Rectal smooth muscle tissue (tissue), 1 donor: Measurements from ENCODE around the gene RNF2.

Source experiments
- H3K27ac ChIP-seq: one replicate; pipeline ENCODE4 v1.7.0; 2013; ENCODE audit warnings: low read depth, low read length, inconsistent platforms
- H3K27me3 ChIP-seq: one replicate; pipeline ENCODE4 v1.7.0; 2013; ENCODE audit warnings: low read length; ENCODE audit not compliant: control insufficient read depth, insufficient read depth
- H3K36me3 ChIP-seq: one replicate; pipeline ENCODE4 v1.7.0; 2013; ENCODE audit warnings: low read length; ENCODE audit not compliant: control insufficient read depth, insufficient read depth
- H3K4me1 ChIP-seq: one replicate; pipeline ENCODE4 v1.7.0; 2013; ENCODE audit warnings: low read length; ENCODE audit not compliant: control insufficient read depth, insufficient read depth
- H3K4me3 ChIP-seq: one replicate; pipeline ENCODE4 v1.7.0; 2013; ENCODE audit warnings: low read length
- H3K9ac ChIP-seq: one replicate; pipeline ENCODE4 v1.7.0; 2013; ENCODE audit warnings: low read length

Gene RNF2

DNA sequence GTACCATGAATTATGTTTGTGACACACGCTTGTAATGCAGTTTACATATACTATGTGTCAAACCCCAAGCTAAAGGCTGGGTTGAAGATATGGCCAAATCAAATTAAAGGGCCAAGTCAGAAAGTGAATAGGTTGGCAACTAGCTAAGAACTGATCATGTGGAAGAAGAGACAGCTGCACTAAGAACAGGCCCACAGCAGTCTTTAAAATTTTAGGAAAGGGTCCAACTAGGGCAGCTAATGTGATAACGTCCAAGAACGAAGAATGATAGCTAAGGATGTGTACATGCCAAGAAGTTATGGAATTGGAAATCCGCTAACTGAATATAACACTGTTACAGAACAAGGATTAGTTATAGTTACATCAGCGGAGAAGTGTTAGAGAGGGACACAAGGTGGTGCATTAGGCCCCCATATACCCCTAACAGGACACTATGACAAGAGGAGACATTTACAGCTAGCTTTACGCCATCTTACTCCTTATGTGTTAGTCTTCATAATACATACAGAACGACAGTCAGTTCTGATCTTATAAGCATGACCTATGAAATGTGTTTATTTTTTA, 6.5 kb upstream of the RNF2 start:
- Histone ChIP-seq H3K27ac (no peak overlapping the region), H3K4me3 (no peak overlapping the region), H3K9ac (no peak overlapping the region), H3K27me3 (no peaks in the 10 kb centered on the region), H3K4me1 (no peaks in the 10 kb centered on the region), H3K36me3 (no peaks in the 10 kb centered on the region)

DNA sequence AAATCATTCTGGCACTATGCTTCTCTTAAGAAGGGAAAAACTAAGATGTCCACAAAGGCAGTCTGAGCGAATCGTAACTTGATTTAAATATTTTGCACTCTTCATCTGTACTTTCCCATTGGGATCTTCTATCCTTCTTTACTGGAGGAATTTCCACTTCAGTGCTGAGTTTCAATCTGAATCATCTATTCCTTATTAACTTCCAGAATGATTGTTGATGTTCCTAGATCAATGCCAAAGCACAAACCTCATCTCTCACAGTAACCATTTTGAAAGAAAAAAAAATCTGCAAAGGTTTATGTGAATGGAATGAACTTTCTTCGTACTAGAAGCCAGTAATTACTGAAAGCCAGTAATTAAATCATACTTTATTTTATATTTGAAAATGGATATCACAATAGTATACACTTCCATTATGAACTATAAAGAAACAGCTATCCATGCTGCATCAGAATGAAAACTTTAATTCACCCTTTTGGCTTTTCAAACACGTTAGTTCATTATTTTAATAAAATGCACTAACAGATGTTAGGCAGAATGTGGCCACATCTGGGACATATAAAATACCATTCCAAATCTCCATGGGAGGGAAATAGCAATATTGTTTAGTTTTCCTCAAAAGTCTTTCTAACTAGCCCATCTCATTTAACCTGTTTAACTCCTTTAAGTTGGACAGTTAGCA, 5.5 kb upstream of the RNF2 start:
- Histone ChIP-seq H3K4me3 (no peak overlapping the region), H3K9ac (no peak overlapping the region), H3K36me3 (no peaks in the 10 kb centered on the region), H3K4me1 (no peaks in the 10 kb centered on the region), H3K27me3 (no peaks in the 10 kb centered on the region), H3K27ac (no peak overlapping the region)

DNA sequence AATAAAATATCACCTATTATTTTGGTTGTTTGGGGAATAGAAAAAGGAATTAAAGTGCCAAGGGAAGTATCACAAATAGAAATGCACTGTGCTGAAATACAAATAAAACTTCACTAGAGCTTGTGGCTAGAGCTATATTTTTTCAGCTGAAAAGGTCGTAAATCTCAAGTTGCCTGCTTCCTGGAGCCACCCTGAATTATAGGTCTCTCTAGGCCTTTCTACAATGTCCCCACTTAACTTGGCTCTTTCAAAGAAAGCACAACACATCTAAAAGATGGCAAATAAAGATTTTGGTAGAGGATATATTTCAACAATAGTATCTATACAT, 5.0 kb upstream of the RNF2 start:
- H3K27ac ChIP-seq, result no peak overlapping the region
- H3K4me1 ChIP-seq, result no peaks in the 10 kb centered on the region
- no peaks in the 10 kb centered on the region for H3K27me3 ChIP-seq
- no peak overlapping the region for H3K4me3 ChIP-seq
- H3K9ac ChIP-seq, result no peak overlapping the region
- no peaks in the 10 kb centered on the region for H3K36me3 ChIP-seq

DNA sequence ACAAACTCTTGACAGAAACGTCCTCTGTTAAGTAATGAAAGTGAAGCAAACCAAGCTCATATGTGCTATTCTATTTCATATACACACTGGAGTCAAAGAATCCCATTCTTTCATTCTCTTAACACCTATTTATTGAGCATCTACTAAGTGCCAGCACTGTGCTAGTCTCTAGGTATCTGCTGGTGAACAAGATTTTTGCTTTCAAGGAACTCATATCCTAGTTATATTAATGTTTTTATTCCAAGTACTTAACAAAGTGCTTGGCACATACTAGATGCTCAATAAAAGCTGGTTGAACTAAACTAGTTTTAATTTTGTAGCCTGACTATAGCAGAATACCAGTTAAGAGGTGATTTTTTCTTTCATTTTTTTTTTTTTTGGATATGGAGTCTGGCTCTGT, 3.6 kb upstream of the RNF2 start:
- no peaks in the 10 kb centered on the region for H3K27me3 ChIP-seq
- H3K36me3 ChIP-seq, result no peaks in the 10 kb centered on the region
- no peak overlapping the region for H3K9ac ChIP-seq
- no peak overlapping the region for H3K4me3 ChIP-seq
- no peak overlapping the region for H3K27ac ChIP-seq
- H3K4me1 ChIP-seq, result no peaks in the 10 kb centered on the region

DNA sequence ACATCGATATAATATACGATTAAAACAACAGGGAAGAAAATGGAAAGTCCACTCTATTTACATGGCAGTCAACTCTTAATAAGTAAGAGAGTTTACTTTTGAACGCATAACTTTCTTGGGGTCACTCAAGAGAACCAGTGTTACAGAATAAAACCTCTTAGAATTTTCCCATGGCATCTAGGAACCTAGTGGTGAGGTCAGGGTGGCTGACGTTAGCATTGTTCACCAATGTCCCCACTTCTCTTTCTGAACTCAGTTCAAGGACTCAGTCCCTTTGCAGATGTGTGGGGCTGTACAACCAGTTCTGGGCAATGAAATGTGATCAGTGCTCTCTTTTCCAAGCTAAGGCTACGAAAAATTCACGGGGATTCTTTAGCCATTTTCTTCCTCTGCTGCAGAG, 2.6 kb upstream of the RNF2 start:
- Histone ChIP-seq H3K36me3 (no peaks in the 10 kb centered on the region), H3K27me3 (no peaks in the 10 kb centered on the region), H3K9ac (no peak overlapping the region), H3K27ac (no peak overlapping the region), H3K4me1 (peaks cover 4% of the 10 kb centered on the region), H3K4me3 (no peak overlapping the region)

DNA sequence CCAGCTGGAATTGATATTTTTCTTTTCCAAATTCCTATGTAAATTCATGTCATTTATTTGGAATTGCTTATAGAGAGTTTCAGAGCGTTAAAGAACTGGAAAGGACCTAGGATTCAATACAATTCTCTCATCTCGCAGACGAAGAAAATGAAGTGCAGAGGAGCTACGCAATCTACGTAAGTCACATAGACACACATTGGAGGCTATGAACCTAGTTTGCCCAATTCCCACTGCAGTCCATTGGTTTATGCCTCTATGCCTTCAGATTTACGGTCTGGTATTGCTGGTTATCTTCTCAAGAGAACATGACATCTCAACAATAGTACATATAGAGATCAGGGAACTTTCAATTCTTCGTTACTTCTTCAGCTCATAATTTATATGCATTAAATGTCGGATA, 971 bp upstream of the RNF2 start:
- no peak overlapping the region for H3K9ac ChIP-seq
- no peak overlapping the region for H3K4me3 ChIP-seq

DNA sequence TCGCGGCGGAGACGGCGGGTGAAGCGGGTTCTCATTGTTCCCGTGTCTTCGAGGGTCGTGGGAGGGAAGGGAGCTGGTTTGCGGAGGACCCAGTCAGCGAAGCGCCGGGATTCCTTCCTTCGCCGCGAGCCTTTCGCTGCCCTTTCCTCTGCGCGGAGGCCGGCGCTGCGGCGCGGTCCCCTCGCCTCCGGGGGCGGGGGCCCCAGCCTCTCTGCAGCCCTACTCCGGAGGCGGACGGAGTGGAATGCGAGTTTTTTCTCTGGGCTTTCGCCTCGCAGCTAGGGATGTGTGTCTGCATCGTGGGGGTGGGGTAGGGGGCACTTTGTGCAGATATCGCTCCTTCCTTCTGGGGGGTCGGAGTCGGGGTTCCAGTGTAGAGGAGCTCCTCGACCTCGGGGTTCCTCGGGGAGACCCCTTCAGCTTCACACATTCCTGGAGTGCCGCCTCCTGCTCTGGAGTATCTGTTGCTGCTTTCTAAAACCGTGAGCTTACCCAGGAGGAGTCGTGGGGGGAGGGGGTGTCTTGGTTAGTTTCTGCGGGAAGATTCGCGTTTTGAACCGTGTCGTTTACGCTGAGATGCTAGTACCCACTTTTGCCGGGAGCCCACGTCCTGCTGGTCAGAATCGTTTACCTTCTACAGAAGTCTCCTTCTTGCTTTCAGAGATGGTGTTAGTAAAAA, 595 bp downstream of the RNF2 start:
- Histone ChIP-seq H3K27ac (peak overlapping the region; percentile 81), H3K36me3 (no peaks in the 10 kb centered on the region), H3K9ac (peak overlapping the region; percentile 25), H3K4me1 (peaks cover 7% of the 10 kb centered on the region), H3K4me3 (peak overlapping the region; percentile 66), H3K27me3 (no peaks in the 10 kb centered on the region)

More for the DNA sequence above, 971 bp upstream of the RNF2 start:
- Histone ChIP-seq H3K4me1 (peaks cover 7% of the 10 kb centered on the region), H3K36me3 (no peaks in the 10 kb centered on the region), H3K27me3 (no peaks in the 10 kb centered on the region), H3K27ac (peak overlapping the region; percentile 81)

DNA sequence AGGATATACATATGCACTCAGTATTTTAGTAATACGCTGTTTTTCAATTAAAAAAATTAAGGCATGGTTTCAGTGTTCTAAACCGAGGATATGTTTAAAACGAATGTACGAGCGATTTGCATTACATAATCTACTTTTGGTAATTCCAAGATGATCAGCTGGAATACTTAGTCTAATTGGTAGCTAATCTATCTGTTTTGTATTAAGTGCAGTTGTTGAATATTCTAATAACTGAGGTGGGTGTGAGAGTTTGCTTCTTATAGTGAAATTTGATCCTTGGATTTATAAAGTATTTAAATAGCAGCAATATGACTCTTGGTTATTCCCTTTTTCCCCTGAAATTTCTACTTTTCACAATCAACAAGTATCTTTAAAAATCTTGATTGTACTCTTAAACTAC, 1.3 kb downstream of the RNF2 start:
- Histone ChIP-seq H3K4me1 (peaks cover 7% of the 10 kb centered on the region), H3K4me3 (peak overlapping the region; percentile 66), H3K27ac (no peak overlapping the region)

DNA sequence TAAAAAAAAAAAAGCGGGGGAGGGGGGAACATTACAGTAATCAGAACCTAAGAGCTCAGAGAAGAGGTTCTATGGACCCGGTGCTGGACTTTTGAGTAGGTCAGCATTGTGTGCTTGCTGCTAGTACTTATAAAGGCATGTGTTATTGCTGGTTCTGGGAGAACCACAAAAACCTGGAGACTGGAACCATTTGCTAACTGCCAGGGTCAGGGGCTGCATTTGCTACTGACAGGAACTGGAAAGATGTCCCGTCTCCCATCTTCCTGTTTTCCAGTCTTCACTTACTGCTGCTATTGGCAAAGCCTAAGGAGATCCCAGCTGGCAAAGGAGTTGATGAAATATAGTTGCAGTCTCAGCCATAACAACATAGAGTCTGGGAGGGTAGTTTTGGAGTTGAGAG, 4.3 kb downstream of the RNF2 start:
- H3K27me3 ChIP-seq, result no peaks in the 10 kb centered on the region
- H3K36me3 ChIP-seq, result no peaks in the 10 kb centered on the region
- H3K4me3 ChIP-seq, result no peak overlapping the region
- H3K27ac ChIP-seq, result no peak overlapping the region
- no peak overlapping the region for H3K9ac ChIP-seq
- H3K4me1 ChIP-seq, result peaks cover 7% of the 10 kb centered on the region

More for the DNA sequence above, 1.3 kb downstream of the RNF2 start:
- Histone ChIP-seq H3K36me3 (no peaks in the 10 kb centered on the region), H3K9ac (no peak overlapping the region), H3K27me3 (no peaks in the 10 kb centered on the region)

DNA sequence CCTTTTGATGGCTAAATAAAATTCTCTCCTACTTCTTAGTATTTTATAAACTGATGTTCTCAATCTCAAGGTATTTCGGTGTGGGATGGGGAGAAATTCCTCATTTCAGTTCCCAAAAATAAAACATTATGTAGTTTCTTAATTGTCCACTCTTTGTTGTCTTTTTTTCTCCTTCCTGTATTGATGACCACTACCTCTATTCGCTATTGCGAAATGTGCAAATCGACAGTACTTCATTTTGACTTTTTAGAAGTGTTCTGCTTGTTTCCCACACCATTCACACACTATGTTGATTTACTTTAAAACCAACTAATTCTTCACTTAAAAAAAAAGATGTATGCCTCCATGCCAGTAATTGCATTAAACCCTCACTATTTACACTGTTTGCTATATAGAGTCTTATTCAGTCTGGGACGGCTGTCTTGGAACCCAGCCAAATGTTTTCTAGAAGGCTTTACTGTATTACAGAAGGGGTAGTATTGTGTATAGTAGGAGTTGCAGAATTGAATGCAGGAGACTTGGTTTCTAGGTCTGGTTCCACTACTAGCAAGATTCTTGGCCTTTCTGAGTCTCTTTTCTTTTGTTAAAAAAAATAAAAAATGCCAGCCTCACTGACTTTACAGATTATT, 5.6 kb downstream of the RNF2 start:
- no peak overlapping the region for H3K4me3 ChIP-seq
- H3K36me3 ChIP-seq, result no peaks in the 10 kb centered on the region
- no peak overlapping the region for H3K9ac ChIP-seq
- H3K27ac ChIP-seq, result no peak overlapping the region
- H3K4me1 ChIP-seq, result peaks cover 7% of the 10 kb centered on the region
- H3K27me3 ChIP-seq, result no peaks in the 10 kb centered on the region

DNA sequence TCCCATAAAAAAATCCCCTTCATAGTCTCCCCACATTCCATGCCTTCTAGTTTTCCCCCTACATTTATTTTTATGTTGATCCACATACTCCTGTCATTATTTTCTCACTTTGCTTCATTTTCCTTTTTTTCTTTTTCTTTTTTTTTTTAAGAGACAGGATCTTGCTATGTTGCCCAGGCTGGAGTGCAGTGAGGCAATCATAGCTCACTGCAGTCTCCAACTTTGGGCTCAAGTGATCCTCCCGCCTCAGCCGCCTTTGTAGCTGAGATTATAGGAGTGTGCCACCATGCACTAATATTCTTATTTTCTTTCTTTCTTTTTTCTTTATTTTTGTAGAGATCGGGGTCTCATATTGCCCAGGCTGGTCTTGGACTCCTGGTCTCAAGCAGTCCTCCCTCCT, 7.8 kb downstream of the RNF2 start:
- no peaks in the 10 kb centered on the region for H3K36me3 ChIP-seq
- H3K27me3 ChIP-seq, result no peaks in the 10 kb centered on the region
- no peaks in the 10 kb centered on the region for H3K4me1 ChIP-seq
- H3K4me3 ChIP-seq, result no peak overlapping the region
- no peak overlapping the region for H3K27ac ChIP-seq
- no peak overlapping the region for H3K9ac ChIP-seq

DNA sequence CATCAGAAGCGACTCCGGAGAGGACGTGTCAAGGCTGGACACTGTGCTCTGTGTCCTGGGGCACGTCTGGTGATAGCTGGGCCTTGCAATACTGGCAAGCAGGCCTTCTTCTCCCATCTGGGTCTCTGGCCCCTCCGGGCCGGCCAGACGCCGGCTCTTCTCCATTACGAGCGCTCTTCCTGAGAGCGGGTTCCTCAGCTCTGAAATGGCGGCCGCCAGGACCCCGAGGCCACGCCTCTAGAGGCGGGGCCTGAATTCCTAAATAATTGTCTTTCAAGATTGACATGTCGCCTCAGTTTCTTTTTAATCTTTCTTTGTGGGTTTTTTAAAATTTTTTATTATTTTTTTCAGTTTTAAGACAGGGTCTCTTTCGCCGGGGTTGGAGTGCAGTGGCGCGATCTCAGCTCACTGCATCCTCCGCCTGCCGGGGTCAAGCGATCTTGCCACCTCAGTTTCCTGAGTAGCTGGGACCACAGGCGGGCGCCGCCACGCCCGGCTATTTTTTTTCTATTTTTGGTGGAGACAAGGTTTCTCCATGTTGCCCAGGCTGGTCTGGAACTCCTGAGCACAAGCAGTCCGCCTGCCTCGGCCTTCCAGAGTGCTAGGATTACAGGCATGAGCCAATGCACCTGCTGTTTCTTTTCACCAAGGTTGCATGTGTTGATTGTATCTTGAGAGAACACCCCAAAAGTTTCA, 9.2 kb downstream of the RNF2 start:
- Histone ChIP-seq H3K36me3 (no peaks in the 10 kb centered on the region), H3K27ac (no peak overlapping the region), H3K4me1 (peaks cover 3% of the 10 kb centered on the region), H3K9ac (no peak overlapping the region), H3K4me3 (no peak overlapping the region), H3K27me3 (no peaks in the 10 kb centered on the region)
